Adrenal gland (tissue), 5 donors: ENCODE measurements around the gene CNTN2.

Experiments
- POLR2A ChIP-seq, 2 donors: fragments of 450-650 bp; IDR thresholded peaks; one replicate each; pipeline ENCODE4 v1.6.1; 2017; ENCODE audit warnings: antibody characterized with exemption in 2 of 2, mild to moderate bottlenecking in 2 of 2, moderate library complexity in 1 of 2
- TF ChIP-seq, protein P1 (sequence below), 6 experiments: fragments of 450-650 bp in 4 of 6; fragments of 200-600 bp in 2 of 6; sonication (generic) in 1 of 6; IDR thresholded peaks; 1 replicate in 5 of 6; 2 replicates in 1 of 6; pipeline versions ENCODE4 v1.5.1 to v1.8.0; 2016 to 2021; ENCODE audit warnings: antibody characterized with exemption in 6 of 6, mild to moderate bottlenecking in 2 of 6, moderate library complexity in 1 of 6
- donor health status: DM: no; HTN: no; CAD: no.

DNA sequence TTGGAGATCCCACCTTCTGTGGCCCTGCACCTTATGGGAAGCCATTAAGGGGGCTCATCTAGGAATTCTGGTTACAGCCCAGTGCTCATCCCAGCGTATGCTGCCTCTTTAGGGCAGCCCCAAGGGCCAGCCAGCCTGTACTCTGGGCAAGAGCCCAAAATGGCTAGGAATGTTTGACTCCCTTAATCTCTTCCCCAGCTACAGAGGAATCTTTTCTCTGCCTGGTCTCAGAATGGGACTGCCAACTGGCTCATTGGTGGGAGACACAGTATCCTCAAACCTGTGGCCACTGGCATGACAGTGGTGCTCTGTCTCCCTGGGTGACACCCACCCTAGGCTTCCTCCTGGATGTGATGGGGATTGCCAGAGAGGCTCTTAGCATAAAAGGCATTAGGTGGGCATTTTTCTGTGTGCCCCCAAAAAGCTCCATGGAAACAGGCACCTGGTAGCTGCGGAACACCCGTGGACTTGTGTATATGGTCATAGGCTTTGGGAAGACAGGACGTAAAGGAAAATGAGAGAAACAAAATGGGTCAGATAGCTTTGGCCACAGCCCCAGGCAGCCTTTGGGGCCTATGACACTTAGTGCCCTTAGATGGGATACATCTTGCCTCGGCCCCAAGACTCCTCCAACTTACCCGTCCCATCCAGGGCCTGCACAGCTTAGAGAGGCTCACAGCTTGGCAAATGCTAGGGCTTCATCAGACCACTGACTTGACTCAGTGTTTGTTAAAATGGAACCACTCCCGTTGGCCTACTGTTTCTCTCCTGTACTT lies 34.3 kb downstream of the CNTN2 start:
- TF ChIP-seq, protein P1, sequence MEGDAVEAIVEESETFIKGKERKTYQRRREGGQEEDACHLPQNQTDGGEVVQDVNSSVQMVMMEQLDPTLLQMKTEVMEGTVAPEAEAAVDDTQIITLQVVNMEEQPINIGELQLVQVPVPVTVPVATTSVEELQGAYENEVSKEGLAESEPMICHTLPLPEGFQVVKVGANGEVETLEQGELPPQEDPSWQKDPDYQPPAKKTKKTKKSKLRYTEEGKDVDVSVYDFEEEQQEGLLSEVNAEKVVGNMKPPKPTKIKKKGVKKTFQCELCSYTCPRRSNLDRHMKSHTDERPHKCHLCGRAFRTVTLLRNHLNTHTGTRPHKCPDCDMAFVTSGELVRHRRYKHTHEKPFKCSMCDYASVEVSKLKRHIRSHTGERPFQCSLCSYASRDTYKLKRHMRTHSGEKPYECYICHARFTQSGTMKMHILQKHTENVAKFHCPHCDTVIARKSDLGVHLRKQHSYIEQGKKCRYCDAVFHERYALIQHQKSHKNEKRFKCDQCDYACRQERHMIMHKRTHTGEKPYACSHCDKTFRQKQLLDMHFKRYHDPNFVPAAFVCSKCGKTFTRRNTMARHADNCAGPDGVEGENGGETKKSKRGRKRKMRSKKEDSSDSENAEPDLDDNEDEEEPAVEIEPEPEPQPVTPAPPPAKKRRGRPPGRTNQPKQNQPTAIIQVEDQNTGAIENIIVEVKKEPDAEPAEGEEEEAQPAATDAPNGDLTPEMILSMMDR (IDR thresholded peaks at IDR 0.05): no peak
- no peak for TF ChIP-seq POLR2A (IDR thresholded peaks at IDR 0.05)
